Hindlimb muscle (tissue), 1 donor: ENCODE data around the gene CCNE1. TPM values are rescaled to one million over a fixed set of nuclear protein-coding genes. Genes with fewer than 3 reads are reported as not detected.
"Not testable (repeated sequence)": the region's sequence is repeated elsewhere in the genome, so short reads cannot be mapped to it uniquely, and the experiment has no call there.

ENCODE experiments used
- DNase-seq: peaks from one replicate; pipeline ENCODE4 v3.0.0-alpha.2; 2013
- polyA plus RNA-seq: library from polyadenylated mRNA; unstranded; fragments of 120-200 nt; gene quantifications from one replicate; pipeline ENCODE4 v1.2.1, GENCODE V29; 2013; ENCODE audit not compliant: insufficient read length

Gene CCNE1
- polyA plus RNA-seq, 1 donor: 21.8 TPM

DNA sequence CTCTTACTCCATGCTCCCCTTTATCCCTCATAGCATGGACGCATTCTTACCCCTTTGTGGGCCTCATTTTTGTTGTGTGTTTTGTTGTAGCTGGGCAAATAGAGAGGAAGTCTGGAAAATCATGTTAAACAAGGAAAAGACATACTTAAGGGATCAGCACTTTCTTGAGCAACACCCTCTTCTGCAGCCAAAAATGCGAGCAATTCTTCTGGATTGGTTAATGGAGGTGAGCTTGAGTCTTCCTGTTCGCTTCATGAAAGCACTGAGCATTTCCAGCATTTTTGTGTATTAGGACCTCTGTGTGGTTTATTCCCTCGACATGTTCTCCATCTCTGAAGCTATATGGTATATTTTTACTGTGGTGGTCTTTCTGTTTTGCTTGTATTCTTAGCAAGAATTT, 5.5 kb downstream of the CCNE1 start:
- no peak for DNase-seq

DNA sequence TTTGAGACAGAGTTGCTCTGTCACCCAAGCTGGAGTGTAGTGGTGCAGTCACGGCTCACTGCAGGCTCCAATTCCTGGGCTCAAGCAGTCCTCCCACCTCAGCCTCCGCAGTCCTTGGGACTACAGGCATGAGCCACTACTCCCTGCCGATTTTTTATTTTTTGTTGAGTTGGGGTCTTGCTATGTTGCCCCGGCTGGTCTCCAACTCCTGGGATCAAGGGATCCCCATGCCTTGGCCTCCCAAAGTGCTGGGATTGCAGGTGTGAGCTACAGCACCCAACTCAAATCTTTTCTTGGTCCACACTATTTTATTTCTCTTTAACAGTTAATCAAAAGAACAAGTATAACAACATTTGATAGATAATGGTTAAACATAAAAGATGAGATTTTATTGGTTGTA, 7.5 kb downstream of the CCNE1 start:
- no peak for DNase-seq

DNA sequence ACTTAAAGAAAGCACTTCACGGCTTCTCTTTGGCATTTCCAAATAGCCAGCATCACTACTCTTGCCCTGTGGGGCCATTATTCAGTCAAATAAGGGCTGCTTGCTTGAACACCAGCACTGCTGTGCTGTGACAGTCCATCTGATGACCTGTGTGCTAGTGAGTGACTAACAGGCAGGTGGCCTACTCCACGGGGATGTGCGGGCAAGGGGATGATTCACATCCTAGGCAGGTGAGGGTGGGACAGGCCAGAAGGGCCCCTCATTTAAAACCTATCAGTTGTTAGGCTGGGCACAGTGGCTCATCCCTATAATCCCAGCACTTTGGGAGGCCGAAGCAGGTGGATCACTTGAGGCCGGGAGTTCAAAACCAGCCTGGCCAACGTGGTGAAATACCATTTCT, 8.2 kb downstream of the CCNE1 start:
- no peak for DNase-seq

DNA sequence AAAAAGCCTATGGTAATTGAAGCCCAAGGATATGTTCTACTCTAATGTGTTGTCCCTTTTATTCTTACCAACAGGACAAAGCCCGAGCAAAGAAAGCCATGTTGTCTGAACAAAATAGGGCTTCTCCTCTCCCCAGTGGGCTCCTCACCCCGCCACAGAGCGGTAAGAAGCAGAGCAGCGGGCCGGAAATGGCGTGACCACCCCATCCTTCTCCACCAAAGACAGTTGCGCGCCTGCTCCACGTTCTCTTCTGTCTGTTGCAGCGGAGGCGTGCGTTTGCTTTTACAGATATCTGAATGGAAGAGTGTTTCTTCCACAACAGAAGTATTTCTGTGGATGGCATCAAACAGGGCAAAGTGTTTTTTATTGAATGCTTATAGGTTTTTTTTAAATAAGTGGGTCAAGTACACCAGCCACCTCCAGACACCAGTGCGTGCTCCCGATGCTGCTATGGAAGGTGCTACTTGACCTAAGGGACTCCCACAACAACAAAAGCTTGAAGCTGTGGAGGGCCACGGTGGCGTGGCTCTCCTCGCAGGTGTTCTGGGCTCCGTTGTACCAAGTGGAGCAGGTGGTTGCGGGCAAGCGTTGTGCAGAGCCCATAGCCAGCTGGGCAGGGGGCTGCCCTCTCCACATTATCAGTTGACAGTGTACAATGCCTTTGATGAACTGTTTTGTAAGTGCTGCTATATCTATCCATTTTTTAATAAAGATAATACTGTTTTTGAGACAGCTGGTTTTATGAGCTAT, 12.0 kb downstream of the CCNE1 start:
- no peak for DNase-seq

DNA sequence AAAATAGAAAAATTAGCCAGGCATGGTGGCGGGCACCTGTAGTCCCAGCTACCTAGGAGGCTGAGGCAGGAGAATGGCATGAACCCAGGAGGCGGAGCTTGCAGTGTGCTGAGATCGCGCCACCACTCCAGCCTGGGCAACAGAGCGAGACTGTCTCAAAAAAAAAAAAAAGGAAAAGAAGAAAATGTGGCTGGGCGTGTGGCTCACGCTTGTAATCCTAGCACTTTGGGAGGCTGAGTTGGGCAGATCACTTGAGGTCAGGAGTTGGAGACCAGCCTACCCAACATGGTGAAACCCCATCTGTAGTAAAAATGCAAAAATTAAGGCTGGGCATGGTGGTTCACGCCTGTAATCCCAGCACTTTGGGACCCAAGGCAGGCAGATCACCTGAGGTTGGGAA, 13.5 kb downstream of the CCNE1 start:
- DNase-seq: not testable (repeated sequence)

DNA sequence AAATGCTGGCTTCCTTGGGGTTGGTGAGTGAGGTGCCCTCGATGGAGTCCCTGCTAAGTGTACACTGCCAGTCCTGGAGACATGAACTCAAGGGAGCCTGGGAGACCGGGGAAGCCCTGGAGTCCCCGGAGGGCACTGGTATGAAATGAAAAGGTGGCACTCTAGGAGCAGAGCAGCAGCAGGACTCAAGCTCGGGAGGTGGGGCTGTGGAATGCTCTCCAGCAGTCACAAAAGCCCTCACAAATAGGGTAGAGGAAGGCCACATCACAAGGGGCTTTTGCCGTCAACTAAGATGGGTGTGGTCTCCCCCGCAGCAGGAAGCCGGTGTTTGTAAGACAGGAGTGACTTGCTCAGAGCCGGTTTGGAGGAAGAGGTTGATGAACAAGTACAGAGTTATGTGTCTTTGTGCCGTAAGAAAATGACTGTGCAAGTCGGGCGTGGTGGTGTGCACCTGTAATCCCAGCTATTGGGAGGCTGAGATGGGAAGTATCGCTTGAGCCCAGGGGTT, 19.3 kb downstream of the CCNE1 start:
- no peak for DNase-seq

DNA sequence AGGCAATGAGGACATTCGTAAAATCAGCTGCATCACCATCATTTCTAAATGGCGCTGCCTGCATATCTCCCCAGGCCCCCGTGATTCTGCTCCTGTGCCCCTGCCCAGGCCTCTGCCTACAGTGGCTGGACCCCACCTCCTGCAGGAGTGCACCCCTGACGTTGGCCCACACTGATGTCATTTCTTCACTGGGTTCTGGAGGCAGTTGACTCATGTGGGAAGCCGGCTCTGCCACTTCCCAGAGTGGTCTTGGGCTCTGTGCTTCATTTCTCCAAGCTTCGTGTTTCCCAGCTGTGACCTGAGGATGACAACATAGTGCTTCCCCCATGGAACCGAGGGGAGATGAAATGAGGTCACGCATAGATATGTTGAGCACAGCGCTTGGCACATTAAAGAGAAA, 19.9 kb downstream of the CCNE1 start:
- no peak for DNase-seq

DNA sequence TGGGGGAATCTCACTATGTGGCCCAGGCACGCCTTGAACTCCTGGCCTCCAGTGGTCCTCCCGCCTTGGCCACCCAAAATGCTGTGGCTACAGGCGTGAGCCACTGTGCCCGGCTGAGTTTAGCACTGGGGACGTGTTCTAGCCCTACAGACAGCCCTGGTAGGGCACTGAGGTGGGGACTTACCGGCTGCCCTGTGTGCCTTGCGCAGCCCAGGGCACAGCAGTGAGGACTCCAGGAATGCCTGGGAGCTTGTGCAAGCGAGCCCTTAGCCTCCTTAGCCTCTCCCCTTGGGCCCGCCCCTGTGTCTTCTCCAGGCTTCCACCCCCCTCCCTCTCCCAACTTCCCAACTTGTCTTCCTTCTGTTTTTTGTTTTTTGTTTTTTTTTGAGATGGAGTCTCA, 21.0 kb downstream of the CCNE1 start:
- DNase-seq: no peak

DNA sequence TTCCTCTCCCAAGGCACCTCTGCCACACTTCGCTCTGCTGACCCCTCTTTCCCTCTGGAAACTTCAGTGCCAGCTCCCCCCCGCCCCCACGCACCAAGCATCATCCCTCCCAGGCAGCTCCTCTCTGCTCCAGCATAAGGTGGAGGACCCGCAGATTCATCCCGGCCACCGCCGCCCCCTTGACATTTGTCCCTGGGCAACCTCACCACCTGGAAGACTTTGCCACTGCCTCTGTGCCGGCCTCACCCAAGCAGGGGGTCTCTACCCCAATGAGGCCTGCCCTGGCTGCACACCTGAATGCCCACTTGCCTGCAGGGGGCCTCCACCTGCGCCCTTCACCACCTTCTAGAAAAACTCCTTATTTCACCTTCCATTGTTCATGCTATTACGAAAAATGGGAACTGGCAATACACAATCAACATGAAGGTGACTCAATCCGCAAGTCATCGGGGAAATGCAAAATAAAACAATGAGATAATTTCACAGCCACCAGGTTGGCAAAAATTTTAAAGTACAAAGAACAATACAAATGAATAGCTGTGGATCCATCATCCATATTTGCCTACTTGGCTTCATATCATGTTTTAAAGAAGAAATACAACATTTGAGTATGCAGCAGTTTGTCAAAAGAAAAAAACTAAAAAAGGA, 21.9 kb downstream of the CCNE1 start:
- no peak for DNase-seq

DNA sequence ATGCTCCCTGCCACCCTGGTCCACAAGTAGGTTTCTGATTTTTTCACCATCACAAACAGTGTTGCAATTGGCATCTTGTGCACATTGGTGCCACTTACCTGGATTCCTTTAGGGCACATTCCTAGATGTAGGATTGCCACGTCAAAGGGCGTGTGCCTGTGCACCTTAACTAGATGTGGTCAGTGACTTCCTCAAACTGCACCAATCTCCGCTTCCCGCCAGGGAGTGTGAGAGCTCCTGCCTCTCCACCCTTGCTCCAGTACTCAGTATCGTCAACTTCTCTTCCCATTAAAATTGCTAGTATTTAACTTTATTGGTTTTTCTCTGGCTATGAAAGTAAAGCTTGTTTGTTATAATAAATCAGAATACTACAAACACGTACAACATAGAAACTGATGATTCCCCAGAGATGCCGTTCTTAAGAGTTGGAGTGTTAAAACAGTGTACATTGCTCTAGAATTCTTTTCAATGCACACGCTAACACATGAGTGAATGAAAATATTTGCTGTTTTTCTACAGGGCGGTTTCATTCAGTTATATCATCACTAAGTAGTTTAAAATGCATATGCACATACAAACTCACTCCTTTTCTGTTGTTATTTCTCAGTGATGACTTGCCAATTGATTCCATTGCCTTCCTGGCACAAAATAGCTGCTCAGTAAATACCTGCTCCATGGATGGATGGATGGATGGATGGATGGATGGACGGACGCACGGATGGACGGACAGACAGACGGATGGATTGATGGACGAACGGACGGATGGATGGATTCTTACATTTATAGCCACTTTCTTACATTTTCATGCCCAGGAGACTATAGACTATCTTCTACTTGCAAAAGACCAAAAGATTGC, 23.4 kb downstream of the CCNE1 start:
- DNase-seq: no peak

DNA sequence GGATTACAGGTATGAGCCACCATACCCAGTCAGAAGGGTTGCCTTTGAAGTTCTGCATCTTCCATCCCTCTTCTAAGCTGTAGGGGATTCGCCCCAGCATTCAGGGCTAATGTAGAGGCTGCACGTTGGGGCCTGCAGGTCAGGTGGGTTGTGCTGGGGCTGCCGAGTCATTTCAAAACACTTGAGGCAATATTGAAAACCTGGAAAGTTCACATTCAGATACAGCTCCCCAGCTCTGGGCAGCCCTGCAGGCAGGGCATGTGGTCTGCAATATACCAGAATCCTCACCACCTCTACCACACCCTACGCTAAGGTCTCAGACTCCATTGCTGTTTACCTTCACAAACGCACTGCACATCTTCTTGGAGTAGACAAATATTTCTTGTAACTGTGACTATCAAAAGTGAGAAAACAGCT, 24.6 kb downstream of the CCNE1 start:
- DNase-seq: no peak

DNA sequence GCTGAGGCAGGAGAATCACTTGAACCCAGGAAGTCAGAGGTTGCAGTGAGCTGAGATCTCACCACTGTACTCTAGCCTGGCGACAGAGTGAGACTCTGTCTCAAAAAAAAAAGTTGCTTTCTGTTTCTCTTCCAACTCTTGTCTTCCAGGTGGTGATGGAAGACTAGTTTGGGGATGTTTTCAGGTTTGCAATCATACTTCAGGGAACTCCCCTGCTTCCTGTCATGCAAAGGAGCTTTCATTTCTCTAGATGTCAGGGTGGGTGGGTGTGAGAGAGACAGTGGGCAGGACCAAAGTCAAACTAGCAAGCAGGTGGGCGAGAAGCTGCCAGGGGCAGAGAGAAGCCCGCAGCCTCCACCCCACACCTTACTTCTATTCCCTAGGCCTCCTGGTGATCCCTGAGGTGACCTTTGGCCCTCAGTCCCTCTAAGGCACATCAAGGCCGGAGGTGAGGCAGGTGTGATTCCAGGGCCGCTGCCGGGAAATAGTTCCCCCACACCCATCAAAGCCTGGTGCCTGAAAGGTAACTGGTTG, 25.7 kb downstream of the CCNE1 start:
- no peak for DNase-seq

DNA sequence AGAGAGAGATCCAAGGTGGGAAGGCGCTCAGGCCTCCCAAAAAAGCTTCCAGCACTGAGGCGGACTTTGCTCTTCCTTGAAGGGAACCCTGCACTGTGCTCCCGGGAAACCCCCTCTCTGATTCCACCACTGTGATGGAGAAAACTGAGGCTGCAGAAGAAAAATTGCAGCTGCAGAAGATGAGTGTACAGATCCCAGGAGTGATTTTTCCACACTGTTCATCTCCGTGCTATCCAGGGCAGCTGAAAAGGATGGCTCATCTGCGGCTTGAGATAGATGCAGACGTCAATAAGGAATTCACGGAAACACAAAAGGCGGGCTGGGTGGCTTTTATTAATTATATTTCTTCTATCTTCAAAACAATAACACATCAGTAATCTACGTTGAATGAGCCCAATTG, 26.2 kb downstream of the CCNE1 start:
- no peak for DNase-seq

DNA sequence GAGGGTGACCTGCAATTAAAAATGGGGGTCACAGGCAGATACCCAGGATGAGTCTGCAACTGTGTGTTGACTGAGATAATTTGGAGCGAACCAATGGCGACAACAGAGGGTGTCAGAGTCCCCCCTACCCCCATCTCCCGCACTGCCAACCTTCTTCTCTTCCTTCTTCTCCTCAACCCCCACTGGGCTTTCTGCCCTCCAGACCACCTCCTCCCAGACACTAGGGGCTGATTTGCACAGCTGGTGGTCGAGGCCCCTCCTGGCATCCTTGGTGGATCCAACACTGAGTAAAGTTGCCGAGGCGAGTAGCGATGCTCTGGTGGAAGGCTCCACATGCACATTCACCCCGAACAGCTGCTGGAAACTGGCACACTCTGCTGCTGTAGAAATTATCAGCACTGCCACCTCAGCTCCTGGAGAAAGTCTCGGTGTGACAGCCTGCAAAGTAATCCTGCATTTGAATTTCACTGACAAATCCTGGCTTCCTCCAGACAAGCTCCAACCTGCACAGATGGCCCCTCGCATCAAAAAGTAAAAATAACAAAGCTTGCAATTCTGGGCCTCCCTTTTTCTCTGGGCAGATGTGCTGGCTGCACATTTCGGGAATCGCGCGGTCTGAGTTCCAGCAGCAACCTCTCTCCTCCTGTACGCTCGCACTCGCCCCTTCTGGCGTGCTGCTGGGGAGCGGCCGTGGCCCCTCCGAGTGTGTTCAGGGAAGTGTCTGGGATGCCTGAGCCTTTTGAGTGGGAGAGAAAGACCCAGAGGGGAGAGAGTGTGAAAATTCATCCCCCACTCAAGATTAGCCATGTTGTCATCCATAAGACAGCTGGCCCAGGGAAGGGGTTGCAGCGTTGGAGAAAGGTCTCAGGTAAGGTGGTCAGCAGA, 28.5 kb downstream of the CCNE1 start:
- DNase-seq: no peak

DNA sequence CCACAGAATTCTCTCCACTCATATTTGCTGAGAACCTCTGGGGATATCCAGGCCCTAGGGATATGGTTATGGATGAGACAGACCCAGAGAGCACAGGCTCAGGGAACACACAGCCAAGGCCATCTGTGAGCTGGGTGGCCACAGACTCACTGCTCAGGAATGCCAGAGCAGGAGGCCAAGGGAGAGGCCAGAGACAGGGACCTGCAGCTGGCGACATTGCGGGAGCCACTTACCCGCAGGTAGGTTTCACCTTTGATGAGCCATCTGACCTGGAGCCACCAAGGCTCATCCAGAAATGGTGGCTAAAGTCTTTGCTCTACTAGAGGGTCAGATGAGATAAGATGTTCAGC, 29.4 kb downstream of the CCNE1 start:
- DNase-seq: no peak

DNA sequence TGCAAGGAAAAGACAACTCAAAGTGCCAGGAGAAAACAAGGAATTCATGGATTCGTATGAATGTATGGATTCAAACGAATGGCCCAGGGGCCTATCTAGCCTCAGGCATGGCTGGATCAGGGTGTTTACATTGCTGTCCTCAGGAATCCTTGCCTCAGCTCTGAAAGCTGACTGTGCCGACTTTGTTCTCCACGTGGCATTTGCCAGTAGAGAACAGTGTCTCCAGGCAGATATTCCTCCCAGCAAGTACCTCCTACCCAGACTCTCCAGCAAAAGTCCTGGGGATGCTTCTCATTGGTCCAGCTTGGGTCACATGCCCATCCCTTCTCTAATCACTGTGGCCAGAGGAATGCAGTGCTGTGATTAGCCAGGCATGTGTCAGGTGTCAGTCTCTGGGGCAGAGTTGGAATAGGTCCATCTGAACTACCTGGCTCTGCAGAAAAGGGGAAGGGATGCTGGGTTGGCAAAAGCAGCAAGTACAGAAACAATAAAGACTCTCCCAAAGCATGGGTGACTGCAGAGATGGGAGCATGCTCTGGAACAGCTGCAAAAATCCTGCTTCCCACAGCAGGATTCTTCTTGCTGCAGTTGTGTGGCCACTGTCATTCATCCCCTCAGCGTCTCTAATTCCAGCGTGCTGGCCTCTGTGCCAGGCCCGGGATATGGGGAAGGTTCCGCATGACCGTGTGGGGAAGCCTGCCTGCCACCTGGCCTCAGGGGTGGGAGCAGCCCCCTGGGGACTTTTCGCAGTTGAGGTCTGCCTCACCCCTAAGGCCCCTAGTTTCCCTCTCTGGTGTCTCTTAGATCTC, 30.0 kb downstream of the CCNE1 start:
- peak; percentile 33 for DNase-seq

DNA sequence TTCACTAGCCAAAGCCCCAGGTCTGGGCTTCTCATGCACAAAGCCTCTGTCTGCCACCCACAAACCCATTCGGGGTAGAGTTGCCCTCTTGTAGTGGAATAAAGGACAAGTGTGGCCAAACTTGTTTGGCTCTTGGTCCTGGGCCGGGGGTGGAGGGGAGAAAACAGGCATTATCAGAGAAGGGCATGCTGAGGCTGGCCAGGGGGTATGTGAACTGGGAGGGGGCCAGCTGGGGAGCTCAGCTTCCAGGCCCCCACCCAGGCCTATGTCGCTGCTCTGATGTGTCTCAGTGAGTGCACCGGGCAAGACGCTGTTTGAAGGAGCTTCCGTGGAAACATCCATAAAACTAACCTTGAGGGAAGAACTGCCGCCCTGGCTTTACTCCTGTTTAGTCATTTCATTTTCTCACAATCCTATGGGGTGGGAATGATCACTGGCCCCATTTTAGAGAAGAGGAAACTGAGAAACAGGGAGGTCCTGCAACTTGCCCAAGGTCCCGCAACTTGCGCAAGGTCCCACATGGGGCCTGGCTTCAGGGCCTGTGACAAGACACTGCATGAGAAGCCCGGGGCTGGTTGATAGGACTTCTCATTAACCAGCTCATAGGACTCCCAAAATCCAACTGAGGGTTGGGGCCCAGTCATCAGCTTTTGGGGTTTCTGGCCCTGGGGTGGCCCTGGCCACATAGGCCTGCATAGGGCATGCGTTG, 30.8 kb downstream of the CCNE1 start:
- DNase-seq: no peak

DNA sequence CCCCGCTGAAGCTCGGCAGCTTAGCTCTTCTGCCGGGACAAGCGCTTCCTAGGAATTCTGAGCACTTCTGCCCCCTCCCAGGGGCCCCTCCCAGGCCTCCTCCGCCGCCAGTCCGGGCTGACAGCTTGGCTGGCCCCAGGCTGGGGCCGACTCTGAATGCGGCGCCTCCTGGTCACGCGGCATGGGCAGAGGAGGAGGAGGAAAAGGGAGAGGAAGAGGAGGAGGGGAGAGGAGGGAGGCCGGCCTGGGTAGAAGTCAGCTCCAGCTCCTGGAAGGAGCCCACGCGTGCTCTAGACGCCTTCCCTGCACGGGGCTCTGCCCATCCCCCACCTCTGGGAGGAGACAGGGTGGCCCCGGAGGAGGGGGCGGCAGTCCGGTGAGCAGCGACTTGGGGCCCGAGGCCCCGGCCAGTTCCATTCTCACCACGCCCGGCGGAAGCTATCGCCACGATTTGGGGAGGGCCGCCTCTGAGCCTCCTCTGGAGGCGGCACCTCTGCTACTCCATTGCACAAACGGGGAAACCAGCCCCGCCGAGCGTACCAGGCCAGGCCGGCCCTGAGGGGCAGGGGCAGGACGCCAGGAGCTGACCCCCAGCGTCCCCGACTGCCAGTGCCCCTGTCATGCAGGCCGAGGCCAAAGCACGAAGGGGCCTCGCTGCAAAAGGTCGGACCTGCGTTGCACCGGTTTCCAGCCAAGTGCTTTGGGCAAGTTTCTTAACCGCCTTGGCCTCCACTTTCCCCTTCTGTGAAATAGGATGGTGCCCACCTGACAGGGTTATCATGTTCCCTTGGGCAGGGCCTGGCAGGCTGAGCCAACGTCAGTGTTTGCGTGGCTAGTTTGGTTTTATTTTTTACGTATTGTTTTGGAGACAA, 31.6 kb downstream of the CCNE1 start:
- DNase-seq: peak; percentile 54

DNA sequence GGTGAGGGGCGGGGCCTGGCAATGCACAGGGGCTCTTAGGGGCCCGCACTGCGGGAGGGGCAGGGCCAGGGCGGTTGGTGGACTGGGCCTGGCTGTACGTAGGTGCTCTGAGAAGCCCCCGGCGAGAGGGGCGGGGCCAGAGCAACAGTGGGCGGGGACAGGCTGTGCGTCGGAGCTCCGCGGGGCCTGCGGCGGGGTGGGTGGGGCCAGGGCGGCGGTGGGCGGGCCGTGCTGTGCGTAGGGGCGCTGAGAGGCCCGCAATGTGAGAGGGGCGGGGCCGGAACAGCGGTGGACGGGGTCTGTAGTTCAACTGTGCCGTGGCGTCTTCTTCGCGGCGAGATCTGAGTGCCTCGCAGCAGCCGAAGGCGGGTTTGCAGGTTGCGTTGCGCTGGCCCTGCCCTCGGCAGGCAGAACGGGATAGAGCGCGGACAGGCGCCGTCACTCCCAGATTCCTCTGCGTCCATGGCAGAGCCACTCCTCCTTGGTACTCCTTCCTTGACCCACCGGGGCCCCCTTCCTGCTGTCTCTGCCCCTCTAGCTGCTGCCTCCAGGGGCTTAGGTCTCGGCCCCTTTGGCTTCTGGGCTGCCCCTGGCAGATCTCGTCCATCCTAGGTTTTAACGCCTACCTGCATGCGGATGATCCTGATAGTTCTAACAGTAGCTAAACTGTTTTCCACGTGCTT, 33.2 kb downstream of the CCNE1 start:
- DNase-seq: peak; percentile 94
